Upper lobe of left lung (tissue), 4 donors: ENCODE data around the gene DSG2.

Experiments used
- CTCF ChIP-seq, 6 experiments: fragments of 450-650 bp in 4 of 6; fragments of 200-600 bp in 2 of 6; sonication (generic) in 2 of 6; IDR thresholded peaks; one replicate each; pipeline ENCODE4 v1.5.1; 2016 to 2019; ENCODE audit warnings: antibody characterized with exemption in 6 of 6
- EP300 ChIP-seq, 4 donors: sonication (generic); formaldehyde crosslinking; IDR thresholded peaks; one replicate each; pipeline ENCODE4 v1.5.1; 2017; ENCODE audit warnings: antibody characterized with exemption in 4 of 4, control low read depth in 2 of 4
- POLR2A ChIP-seq, 4 donors: fragments of 450-650 bp; IDR thresholded peaks; one replicate each; pipeline ENCODE4 v1.5.1; 2016 to 2017; ENCODE audit warnings: antibody characterized with exemption in 4 of 4, mild to moderate bottlenecking in 2 of 4
- POLR2AphosphoS5 ChIP-seq, 2 donors: sonication (generic); formaldehyde crosslinking; IDR thresholded peaks; one replicate each; pipeline ENCODE4 v1.5.1; 2017; ENCODE audit warnings: antibody characterized with exemption in 2 of 2

DNA sequence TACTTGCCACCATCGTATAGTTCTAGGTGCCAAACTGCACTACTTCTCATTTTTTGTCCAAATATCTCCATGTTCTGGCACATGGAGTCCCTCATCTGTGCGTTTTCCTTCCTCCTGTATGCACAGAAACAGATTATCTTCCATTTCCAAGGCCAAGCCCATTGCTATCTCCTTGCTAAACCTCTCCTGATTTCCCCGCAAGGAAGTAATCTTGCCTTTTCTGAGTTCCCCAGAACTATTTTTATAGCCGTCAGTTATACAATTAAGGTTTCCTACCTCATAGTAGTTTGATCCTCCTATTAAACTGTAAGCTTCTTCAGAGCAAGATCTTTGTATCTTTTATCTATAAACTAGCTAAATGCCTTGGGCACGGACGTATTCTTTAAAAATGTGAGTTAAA, 7.2 kb downstream of the DSG2 start:
- TF ChIP-seq EP300 (IDR thresholded peaks at IDR 0.05) (no peak), CTCF (IDR thresholded peaks at IDR 0.05) (no peak), POLR2A (IDR thresholded peaks at IDR 0.05) (no peak), POLR2AphosphoS5 (IDR thresholded peaks at IDR 0.05) (no peak)
